ENCODE measurements around the gene SUN3.

SUN3 gene

DNA sequence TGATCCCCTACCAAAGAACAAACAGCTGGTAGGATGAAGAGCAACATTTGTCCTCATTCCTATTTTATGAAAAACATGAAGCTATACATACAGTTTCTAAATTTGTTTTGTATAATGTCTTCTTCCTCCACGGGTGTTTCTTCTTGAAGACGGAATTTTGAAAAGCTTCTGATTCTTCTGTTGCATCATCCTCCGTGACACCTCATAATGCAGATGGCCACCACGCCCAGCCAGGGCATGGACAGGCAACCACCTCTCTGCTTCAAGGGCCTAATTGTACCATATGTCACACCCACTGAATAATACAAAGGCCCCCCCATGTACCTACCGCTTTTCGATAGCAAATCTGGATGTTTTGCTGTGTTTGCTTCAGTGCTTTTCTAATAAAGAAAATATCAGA, at the start of gene SUN3:
Gene SUN3 (minus strand): TSS at position 170 of the 400 bp plus-strand sequence. CDS start 169 bp downstream, at position 1.
- no peak for DNase-seq

DNA sequence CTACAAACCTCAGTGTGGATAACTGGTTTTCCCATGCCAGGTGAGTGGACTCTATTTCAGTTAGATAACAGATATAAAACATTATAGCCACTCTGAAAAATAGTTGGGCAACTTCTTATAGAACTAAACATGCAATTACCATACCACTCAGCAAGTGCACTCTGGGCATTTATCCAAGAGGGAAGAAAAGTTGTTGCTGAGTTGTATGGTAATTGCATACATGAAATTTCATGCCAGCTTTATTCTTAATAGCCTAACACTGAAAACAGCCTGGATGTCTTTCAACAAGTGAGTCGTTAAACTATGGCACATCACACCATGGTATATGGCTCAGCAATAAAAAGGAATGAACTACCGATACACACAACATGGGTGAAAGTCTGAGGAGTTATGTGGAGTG, 49.6 kb upstream of the SUN3 start:
- DNase-seq = no peak

DNA sequence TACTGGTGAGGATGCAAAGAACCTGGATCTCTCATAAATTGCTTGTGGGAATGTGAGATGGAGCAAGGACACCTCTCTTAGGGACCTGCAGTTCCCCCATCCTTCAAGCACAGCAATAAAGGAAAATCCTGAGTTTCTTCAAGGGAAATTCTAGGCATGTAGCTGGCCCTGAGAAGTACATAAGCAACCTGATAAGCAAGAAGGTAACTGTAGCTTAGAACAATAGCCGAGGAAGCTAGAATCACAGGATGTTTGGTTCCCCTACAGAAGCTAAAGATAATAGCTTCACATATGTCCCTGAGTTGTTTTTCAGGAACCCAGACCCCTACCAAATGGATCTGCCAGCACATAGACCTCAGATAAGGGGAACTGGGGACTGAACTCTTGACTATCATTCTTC, 48.5 kb upstream of the SUN3 start:
- DNase-seq = no peak

DNA sequence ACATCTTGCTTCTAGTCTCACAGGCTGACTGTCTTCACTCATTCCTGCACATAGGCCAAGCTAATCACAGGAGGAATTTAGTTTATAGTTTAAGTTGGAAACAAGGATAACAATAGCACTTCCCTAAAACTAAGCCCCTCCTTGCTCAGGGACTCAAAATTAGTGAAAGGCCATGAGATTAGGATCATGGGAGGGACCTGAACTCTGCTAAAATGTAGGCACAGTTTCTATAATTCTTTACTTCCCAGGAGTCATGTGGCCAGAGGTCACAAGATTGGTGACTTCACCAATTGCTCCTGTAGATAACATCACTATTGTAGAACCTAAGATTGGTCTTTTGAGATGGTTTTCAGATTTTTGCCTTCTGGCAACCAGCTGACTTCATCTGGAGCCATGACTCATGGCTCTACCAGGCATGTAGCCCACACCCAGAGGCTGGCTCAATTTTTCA, 45.3 kb upstream of the SUN3 start:
- no peak for DNase-seq

DNA sequence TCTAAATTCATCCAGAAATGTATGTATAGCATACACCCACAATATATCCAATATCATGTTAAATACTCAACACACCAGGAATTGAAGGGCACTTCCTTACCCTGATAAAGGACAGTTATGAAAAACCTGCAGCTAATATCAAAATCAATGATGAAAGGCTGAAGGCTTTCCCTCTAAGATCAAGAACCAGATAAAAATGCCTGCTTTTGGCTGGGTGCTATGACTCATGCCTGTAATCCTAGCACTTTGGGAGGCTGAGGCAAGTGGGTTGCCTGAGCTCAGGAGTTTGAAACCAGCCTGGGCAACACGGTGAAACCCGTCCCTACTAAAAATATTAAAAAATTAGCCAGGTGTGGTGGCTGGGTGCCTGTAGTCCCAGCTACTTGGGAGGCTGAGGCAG, 38.6 kb upstream of the SUN3 start:
- DNase-seq = no peak

DNA sequence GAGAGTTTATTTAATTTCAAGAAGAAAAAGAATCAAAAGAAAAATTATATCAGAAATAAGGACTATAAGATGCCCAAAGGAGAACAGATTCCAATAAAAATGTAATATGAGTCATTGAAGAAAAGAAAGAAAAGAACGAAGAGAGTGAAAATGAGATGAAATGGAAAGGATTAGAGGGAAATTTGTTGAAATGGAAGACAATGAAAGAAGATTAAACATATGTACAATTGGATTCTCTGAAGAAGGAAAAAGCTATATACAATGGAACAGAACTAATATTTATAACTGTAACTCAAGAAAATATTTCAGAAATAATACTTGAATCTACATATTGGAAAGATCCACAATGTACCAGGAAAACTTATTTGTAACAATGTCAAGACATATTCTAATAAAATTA, 35.1 kb upstream of the SUN3 start:
- no peak for DNase-seq

DNA sequence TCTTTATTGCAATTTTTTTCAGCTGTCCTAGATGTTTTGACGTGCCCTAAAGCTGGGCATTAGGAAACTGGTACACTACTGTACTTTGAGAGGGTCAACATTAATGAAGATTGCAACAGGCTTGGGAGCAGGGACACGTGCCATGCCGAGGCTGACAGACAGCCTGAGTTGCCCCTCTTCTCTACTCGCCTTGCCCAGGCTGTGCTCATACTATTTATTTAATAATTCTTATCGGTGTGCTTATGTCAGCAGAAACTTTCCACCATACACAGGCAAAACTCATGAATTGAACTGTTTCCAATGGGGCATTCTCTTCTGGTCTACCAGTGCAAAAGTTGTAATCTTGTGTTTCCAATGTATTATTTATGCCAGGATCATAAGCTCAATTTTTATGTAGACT, 30.8 kb upstream of the SUN3 start:
- no peak for DNase-seq

GRCh38 chr7:48058990-48059389, 30.1 kb upstream of the SUN3 start:
- DNase-seq = no peak

DNA sequence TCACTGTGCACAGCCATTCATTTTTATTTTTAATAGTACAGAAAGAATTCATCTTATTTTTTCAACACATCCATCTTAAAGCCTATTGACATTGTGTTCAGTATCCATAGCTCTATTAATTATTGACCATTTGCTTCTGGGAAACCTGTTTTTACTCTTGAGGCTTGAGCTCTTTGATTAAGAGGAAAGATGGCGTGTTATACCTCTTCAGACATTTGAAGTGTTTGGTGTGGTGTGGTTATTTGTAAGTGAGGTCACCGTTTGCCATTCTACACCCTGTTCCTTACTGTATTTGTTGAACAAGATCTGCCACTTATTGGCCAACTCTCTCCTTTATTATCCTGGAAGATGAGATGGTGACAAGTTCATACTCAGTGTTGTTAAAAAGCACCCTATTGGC, 24.8 kb upstream of the SUN3 start:
- no peak for DNase-seq

DNA sequence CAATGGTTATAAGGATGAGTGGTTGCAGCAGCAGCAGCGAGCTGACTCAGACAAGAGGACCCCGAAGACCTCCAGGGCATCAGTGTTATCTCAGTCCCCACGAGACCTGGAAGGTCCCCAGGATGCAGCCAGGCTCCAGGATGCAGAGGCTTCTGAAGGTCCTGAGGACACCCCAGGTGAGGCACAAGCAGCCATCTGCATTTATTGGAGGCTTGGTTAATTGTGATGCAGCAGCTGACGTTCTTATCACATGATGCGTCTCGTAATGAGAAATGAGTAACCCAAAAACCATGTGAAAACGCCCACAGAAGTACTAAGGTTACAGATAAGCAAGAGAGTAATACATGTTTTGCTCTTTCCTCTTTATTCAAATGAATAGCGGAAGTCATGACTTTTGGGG, 23.8 kb upstream of the SUN3 start:
- no peak for DNase-seq

- DNase-seq = no peak
These were observed 20.9 kb upstream of the SUN3 start for GRCh38 chr7:48049850-48050249.

DNA sequence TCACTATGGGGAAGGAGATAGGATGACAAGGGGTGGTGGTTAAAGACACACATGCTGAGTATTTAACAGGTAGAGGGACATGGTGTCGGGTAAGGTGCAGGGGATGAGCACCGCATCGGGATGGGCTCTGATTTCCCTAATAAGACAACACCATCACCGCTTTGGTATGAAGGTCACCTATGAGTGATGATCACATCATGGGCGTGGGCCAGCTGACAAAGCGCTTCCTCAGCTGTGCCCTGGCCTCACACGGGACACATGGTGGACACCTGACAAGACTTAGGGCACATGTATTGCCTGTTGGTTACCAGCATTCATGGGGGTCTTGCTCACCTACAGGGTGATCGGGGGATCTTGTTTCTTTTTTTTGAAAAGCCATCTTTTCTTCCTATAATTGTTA, 19.2 kb upstream of the SUN3 start:
- no peak for DNase-seq

DNA sequence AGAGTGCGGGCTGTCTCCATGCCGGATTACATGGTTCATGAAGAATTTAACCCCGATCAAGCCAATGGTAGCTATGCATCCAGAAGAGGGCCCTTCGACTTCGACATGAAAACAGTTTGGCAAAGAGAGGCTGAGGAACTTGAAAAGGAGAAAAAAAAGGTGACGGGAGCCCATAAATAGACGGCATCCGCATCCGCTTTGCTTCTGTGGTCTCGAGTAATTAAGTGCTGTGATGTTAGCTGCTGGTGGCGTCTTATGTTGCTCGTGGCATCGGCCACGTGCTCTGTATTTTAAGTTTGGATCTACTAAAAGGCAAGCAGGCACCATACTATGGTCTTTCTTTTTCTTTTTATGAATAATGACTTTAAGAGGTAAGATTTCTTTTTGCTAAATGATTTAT, 17.6 kb upstream of the SUN3 start:
- peak in 1 of 2 donors; percentile 12 for DNase-seq

DNA sequence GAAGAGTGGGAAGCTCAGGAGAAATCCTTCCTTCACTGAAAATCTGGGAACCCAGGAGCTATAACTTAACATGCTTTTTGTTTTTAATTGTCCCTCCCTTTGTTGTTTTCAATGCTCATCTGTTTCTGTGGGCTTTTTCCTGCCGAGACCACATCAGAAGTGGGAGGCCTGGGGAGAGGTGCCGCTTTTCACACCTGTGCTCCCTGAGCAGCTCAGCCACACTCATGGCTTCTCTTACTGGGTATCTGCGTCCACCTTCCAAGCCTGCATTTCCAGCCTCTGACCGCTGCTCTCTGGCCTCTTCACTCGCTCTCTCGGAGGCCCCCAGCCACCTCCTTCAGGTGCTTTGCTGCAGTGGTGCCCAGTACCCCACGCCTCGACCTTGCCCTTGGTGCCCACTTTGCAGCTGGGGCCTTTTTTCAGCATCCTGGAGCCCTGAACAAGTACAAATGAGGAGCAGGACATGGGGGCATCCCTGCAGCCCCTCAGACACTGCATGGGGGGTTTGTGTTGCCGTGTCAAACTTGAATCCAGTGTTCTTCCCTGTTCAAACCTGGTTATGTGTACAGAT, 16.4 kb upstream of the SUN3 start:
- no peak for DNase-seq

DNA sequence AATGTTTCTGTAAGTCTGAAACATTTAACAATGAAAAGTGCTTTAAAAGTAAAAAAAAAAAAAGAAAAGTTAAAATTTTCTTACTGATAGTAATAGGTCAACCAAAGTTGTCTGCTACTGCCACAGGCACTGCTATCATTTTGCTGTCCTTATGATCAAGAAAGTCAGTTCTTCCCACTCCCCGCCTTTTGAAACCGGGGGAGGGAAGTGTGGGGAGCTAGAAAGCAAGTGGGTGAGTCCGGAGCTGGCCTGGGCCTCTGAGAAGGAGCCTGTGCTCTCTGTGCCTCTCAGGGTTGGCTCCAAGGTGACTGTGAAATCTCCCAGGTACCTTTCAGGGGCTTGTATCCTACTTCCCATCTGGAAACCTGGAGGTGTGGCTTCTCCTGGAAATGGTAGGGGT, 13.7 kb upstream of the SUN3 start:
- DNase-seq = no peak

DNA sequence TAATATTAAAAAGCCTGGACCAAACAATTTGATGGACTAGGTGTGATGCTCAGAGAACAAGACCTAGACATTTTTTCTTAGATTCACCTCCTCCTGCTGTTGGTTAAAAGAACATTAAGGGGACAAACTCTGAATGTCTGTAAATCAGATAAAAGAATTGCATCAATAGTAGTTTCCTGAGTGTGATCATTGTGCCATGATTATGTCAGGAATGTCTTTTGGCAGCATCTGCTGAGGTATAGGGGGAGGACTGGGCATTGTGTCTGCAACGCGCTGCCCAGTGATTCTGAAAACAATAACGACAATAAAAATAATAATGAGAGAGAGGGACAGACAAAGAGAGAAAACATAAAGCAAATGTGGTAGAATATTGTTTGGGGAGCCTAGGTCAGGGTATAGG, 13.3 kb upstream of the SUN3 start:
- no peak for DNase-seq

GRCh38 chr7:48041653-48041970, 12.7 kb upstream of the SUN3 start:
- no peak for DNase-seq

DNA sequence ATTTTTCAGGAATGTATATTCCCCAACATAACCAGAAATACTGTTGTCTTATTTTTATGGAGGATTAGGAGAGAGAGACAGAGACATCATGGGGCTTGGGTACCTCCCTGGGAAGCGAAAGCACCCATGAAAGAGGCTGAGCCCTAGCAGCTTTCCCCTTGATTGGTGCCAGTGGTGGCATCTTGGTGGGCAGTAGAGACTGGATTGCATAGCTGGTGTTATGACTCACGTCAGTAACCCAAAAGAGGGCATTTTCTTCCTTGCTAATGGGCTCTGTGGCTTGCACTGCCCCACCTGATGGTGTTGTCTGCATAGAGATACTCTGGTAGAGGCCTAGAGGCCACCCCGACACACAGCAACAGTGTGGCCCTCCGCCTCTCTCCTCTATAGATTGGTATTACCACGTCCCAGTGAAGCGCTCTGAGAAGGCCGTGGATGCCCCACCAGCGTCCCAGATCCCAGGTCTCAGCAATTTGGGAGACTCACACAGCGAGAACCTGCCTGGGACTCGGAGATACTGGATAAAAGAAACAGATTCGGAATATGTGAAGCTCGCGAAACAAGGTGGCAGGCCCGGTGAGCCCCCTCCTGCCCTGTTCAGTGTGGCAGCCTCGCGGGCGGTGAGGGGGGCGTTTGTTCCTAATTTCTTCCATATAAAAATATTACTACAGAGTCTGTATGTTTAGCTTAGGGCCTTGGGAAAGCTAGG, 12.2 kb upstream of the SUN3 start:
- no peak for DNase-seq

DNA sequence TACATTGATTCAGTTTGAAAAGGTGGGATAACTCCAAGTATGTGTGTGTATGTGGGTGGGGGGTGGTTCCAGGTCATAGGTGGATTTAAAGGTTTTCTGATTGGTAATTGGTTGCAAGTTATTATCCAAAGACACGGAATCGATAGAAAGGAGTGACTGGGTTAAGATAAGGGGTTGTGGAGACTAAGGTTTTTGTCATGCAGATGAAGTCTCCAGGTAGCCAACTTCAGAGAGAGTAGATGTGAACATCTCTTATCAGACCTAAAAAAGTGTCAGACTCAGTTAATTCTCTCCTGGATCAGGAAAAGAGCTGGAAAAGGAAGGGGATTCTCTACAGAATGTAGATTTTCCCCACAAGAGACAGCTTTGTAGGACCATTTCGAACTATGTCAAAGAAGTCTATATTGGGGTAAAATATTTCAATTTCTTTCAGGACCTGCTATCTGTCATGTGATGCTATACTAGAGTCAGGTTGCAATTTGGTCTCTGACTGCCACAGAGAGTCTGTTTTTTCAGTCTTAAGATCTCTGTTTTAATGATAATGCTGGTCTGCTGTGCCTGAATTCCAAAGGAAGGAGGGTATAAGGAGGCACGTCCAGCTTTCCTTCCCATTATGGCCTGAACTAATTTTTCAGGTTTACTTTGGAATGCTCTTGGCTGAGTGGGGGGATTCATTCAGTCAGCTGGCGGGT, 10.1 kb upstream of the SUN3 start:
- no peak for DNase-seq

- no peak for DNase-seq
These were observed 7.1 kb upstream of the SUN3 start for GRCh38 chr7:48035967-48036478.

GRCh38 chr7:48035301-48035966, 6.5 kb upstream of the SUN3 start, which contains the start of gene C7orf57:
Gene C7orf57 (plus strand): TSS chr7:48035543. CDS start chr7:48036309, 766 bp downstream.
- peak; percentile 82 to 87 for DNase-seq

GRCh38 chr7:48033922-48034321, 5.0 kb upstream of the SUN3 start:
- DNase-seq = no peak

DNA sequence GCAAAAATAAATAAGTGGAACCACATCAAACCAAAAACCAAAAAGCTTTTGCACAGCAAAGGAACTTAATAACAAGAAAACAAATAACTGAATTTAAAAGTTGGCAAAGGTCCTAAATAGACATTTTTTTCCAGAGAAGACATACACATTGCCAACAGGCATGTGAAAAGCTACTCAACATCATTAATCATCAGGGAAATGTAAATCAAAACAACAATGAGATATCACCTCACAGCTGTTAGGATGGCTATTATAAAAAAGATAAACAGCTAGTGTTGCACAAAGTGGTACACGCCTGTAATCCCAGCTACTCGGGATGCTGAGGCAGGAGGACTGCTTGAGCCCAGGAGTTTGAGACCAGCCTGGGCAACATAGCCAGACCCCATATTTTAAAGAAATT, 2.2 kb upstream of the SUN3 start:
- no peak for DNase-seq

DNA sequence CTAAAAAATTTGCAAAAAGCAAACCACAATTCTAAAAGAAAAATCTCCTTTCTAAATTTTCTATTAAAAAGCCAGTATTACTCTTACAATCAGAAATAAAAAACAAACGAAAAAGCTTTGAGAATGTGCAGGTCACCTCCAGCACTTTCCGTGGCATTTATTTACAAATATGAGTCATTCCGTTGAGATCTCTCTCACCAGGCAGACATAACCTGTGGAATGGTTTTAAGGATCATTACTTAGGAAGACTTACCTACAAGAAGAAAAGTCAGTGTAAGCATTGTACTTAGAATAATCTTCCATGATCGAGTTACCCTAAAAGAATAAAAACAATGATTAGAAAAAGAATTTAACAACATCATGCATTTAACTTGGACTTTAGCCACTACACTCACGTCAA, 3.3 kb downstream of the SUN3 start:
- DNase-seq = no peak
